Dendritic cell treated with granulocyte-macrophage colony-stimulating factor and Interleukin-4, amounts not matched to agents 40 ng/mL and 50 ng/mL, for 4 days (primary cell): Measurements from ENCODE around the gene NDRG4.

Experiments
- H3K27ac Mint-ChIP-seq: one replicate; pipeline ENCODE4 v1.8.0; 2022; ENCODE audit warnings: mild to moderate bottlenecking, mixed read lengths
- H3K27me3 Mint-ChIP-seq: one replicate; pipeline ENCODE4 v1.8.0; 2022; ENCODE audit warnings: mild to moderate bottlenecking, mixed read lengths
- H3K36me3 Mint-ChIP-seq: one replicate; pipeline ENCODE4 v1.8.0; 2022; ENCODE audit warnings: low read depth, mixed read lengths
- H3K4me1 Mint-ChIP-seq: one replicate; pipeline ENCODE4 v1.8.0; 2022; ENCODE audit warnings: low read depth, mixed read lengths
- H3K4me3 Mint-ChIP-seq: one replicate; pipeline ENCODE4 v1.8.0; 2022; ENCODE audit warnings: mild to moderate bottlenecking, moderate library complexity, mixed read lengths
- H3K9me3 Mint-ChIP-seq: one replicate; pipeline ENCODE4 v1.8.0; 2022; ENCODE audit warnings: mixed read lengths
- intact Hi-C: fragments of 100-400 bp; cut with micrococcal nuclease; formaldehyde crosslinking; loops from one replicate; pipeline ENCODE4 v1.15.0; 2022

NDRG4 gene, protein sequence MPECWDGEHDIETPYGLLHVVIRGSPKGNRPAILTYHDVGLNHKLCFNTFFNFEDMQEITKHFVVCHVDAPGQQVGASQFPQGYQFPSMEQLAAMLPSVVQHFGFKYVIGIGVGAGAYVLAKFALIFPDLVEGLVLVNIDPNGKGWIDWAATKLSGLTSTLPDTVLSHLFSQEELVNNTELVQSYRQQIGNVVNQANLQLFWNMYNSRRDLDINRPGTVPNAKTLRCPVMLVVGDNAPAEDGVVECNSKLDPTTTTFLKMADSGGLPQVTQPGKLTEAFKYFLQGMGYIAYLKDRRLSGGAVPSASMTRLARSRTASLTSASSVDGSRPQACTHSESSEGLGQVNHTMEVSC

DNA sequence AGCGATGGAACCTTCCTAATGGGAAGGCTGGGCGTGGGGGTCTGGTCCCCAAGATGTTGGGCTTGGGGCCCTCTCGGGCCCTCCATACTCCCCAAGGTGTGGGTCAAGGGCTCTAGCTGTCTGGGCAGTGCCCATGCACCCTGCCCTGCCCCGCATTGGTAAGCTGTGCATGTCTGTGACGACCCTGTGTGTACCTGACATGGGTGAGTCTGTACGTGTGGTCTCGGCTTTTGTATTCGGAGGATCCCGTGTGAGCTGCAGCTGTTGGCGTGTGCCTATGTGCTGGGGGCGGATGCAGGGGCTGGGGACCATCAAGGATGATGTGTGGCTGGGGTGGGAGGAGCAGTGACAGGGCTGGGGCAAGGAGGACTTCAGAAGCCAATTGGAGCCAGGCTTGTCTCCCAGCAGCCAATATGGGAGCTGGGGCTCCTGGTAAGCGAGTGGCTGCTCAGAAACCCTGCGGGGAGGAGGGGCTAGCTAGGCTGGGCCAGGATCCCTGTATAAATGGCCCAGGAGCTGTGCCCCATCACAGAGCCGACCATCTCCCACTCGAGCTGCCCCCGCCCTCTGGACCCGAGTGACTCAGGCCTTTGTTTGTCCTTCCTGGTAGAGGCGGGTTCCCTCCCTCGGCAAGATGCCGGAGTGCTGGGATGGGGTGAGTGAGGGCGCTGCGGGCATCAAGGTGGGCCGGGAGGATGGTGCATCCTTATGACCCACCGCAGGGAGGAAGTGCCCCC, at the start of gene NDRG4:
TSS of gene NDRG4 (plus strand) at position 529 of the 737 bp plus-strand sequence. CDS start at position 635, 106 bp downstream.
- intact Hi-C loops: no loop called here
- H3K4me1 Mint-ChIP-seq: peaks cover 18% of the 10 kb centered on the region
- no peak within 1 kb of the TSS for H3K27ac Mint-ChIP-seq
- H3K36me3 Mint-ChIP-seq: no peaks in the 10 kb centered on the region
- no peak within 1 kb of the TSS for H3K4me3 Mint-ChIP-seq
- H3K9me3 Mint-ChIP-seq: no peaks in the 10 kb centered on the region
- peaks cover 71% of the 10 kb centered on the region for H3K27me3 Mint-ChIP-seq

DNA sequence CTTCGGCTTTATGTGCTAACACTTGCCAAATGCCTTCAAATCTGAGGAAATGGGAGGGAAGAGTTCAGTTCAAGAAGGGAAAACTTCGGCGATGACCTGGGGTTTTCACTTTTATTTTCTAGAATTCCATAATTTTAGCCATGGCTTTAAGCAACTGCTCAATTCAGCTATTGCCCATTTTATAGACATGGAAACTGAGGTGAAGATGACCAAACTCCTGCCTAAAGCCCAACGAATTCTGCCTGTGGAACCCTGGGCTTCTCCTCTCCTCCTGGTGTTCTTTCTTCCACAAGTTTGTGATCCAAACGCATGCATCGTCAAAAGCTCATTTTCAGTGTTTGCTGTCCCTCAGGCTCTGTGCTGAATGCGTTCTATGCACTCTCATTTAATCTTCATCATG, 49.4 kb upstream of the NDRG4 start:
- Mint-ChIP-seq H3K4me1 (peaks cover 5% of the 10 kb centered on the region), H3K27ac (no peak overlapping the region), H3K27me3 (peaks cover 53% of the 10 kb centered on the region), H3K36me3 (no peaks in the 10 kb centered on the region), H3K9me3 (no peaks in the 10 kb centered on the region), H3K4me3 (no peak overlapping the region)
- intact Hi-C loops: no loop called here

DNA sequence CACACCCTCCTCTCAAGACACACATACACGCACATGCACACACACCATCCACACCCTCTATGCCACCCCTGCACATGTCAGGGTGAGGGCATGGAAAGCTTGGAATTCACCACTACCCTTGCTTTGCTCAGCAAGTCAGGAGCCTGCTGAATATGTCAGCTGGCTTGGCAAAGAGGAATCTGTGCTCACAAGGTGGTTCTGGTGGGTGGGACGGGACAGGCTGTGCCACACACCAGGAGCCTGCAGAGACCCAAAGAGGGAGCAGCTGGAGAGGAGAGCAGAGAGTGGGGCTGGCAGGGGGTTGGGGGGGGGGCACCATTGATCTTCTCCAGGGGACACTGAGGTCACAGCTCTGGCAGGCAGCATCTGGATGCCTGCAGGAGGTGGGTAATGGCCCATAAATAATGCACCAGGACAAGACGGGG, 48.7 kb upstream of the NDRG4 start:
- intact Hi-C loops: no loop called here
- no peaks in the 10 kb centered on the region for H3K9me3 Mint-ChIP-seq
- H3K27me3 Mint-ChIP-seq: peaks cover 49% of the 10 kb centered on the region
- no peaks in the 10 kb centered on the region for H3K36me3 Mint-ChIP-seq
- H3K27ac Mint-ChIP-seq: no peak overlapping the region
- peaks cover 5% of the 10 kb centered on the region for H3K4me1 Mint-ChIP-seq
- H3K4me3 Mint-ChIP-seq: no peak overlapping the region

DNA sequence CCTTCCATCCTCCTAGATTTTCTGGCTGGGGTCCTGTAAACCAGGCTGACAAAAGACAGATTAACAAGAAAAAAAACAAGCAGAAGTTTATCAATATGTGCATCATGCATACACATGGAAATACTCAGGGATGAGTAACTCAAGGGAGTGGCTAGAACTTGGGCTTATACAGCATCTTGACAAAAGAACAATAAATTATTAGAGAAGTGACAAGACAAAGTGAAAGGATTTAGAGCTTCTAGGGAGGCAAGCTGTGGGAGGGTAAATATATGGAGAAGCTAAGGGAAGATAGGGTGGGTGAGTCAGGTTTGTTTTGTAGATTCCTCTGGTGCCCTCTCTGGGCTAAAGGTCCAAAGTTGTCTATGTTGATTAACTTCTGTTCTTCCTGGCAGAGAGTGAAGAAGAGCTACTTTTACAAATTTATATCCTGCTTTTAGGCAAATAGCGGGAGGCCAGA, 48.0 kb upstream of the NDRG4 start:
- Mint-ChIP-seq H3K27ac (no peak overlapping the region), H3K36me3 (no peaks in the 10 kb centered on the region), H3K27me3 (peaks cover 54% of the 10 kb centered on the region), H3K4me3 (no peak overlapping the region), H3K4me1 (peaks cover 5% of the 10 kb centered on the region), H3K9me3 (no peaks in the 10 kb centered on the region)
- intact Hi-C loops: no loop called here

DNA sequence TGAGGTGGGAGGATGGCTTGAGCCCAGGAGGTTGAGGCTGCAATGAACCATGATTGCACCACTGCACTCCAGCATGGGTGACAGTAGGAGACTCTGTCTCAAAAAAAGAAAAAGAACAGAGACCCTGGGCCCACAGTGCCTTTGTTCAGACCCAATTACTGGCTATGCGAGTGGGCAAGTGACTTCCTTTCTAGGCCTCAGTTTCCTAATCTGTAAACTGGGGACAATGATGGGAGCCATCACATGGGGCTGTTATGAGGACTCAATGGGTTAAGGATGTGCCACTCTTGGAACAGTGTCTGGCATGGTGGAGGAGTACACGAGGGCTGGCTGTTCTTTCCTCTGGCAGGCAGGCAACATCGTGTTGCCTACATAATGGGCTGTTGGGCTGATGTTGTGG, 47.3 kb upstream of the NDRG4 start:
- Mint-ChIP-seq H3K4me3 (no peak overlapping the region), H3K27ac (no peak overlapping the region), H3K36me3 (no peaks in the 10 kb centered on the region), H3K9me3 (no peaks in the 10 kb centered on the region), H3K27me3 (peaks cover 56% of the 10 kb centered on the region), H3K4me1 (peaks cover 5% of the 10 kb centered on the region)
- intact Hi-C loops: no loop called here

DNA sequence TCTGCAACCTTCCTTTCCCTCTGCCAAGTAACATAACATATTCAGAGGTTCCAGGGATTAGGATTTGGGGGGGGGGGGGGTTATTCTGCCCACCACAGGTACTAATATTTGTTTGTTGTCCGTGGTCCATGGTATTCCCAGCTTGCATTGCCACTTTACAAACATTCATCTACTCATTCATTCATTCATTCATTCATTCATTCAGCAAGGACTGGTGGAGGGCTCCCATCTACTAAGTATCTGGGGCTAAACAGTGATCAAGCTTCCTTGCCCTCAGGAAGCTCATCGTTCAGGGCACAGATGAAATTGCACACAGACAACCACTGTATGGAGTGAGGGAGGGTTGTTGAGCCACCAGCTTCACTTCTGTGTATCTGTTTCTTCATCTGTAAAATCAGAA, 45.8 kb upstream of the NDRG4 start:
- Mint-ChIP-seq H3K27ac (no peak overlapping the region), H3K4me1 (peaks cover 5% of the 10 kb centered on the region), H3K9me3 (no peaks in the 10 kb centered on the region), H3K27me3 (peaks cover 54% of the 10 kb centered on the region), H3K36me3 (no peaks in the 10 kb centered on the region), H3K4me3 (no peak overlapping the region)
- intact Hi-C loops: no loop called here

DNA sequence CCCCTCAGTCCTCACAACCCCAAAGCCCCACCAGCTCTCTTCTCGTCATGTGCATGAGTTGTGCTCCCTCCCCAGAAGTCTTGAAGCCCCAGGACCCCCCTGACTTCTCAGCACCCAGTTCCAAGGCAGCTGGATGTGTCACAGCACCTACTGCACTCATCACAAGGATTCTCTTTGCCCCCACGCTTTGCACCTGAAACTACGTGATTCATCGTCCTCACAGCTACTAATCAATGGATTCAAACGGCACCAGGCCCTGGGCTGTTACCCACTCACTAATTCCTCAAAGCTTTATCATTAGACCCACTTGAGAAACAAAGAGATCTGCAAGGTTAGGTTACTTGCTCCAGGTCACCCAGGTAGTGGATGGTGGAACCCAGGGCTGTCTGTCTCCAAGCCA, 45.1 kb upstream of the NDRG4 start:
- Mint-ChIP-seq H3K9me3 (no peaks in the 10 kb centered on the region), H3K27me3 (peaks cover 58% of the 10 kb centered on the region), H3K36me3 (no peaks in the 10 kb centered on the region), H3K4me3 (no peak overlapping the region), H3K4me1 (peaks cover 5% of the 10 kb centered on the region), H3K27ac (no peak overlapping the region)
- intact Hi-C loops: no loop called here

DNA sequence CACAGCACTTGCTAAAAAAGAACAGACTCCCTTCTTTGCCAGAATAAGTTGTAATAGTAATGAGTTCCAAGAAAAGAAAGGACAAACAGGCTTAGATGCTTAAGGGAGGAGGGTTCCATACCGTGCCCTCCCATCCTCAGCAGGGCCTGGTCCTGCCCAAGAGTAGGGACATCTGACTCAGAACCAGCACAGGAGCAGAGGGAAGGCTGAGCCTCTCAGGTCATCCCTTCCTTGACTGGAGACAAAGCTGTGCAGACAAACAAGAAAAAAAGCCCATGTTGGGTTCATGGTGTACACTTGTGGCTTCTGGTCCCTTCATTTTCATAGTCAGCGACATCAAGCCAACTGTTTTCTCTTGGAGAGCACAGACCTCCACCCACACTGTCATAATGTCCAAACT, 44.2 kb upstream of the NDRG4 start:
- H3K27ac Mint-ChIP-seq: no peak overlapping the region
- H3K9me3 Mint-ChIP-seq: no peaks in the 10 kb centered on the region
- peaks cover 57% of the 10 kb centered on the region for H3K27me3 Mint-ChIP-seq
- intact Hi-C loops: no loop called here
- H3K4me1 Mint-ChIP-seq: peaks cover 5% of the 10 kb centered on the region
- no peak overlapping the region for H3K4me3 Mint-ChIP-seq
- no peaks in the 10 kb centered on the region for H3K36me3 Mint-ChIP-seq

DNA sequence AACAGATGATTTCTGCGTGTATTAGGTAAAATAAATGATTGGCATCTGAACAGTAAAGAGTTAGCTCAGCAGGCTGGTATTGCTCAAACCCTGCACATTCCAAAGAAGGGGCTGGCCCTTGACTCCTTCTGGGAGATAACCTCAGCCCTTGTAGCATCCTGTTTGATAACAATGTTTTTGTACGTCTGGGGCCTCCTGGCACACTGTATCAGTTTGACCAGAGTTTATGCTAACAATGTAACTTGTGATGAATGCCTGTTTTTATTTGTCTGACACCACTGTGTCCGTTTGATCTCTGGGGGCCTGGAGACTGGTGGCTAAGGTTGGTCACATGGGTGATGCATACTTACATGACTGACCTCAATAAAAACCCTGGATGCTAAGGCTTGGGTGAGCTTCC, 43.8 kb upstream of the NDRG4 start:
- H3K4me1 Mint-ChIP-seq: peaks cover 5% of the 10 kb centered on the region
- no peaks in the 10 kb centered on the region for H3K9me3 Mint-ChIP-seq
- no peaks in the 10 kb centered on the region for H3K36me3 Mint-ChIP-seq
- no peak overlapping the region for H3K27ac Mint-ChIP-seq
- intact Hi-C loops: no loop called here
- H3K27me3 Mint-ChIP-seq: peaks cover 57% of the 10 kb centered on the region
- no peak overlapping the region for H3K4me3 Mint-ChIP-seq

DNA sequence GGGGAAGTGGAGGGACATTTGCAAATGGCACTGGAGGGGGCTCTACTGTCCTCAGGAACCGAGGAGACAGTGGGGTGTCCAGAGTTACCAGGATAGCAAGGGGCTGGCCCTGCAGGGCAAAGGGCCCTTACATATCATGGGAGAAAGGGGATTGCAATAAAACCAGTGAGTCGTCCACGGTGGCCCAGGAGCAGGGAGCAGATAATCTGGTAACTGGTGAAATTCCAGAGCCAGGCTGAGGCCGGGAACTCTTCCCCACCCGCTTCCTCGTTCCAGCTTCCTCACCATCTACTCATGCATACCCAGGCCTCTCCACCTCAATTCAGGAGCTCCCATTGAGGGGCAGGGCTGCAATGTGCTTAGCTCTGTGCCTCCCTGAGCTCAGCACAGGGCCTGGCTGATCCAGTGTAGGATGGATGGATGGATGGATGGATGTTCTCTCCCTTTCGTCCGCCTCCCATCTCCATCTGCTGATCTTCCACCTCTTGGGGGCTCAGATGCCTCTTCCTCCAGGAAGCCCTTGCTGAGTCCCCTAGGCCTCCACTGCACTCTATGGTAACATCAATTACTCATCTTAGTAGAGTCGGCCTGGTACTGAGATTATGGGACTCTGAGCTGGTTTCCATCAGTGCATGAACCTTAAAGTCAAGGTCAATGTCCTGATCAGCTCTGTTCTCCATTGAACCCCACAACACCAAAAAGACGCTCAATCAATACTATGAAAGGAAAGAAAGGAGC, 41.2 kb upstream of the NDRG4 start:
- intact Hi-C loops: no loop called here
- Mint-ChIP-seq H3K27me3 (peaks cover 66% of the 10 kb centered on the region), H3K4me1 (no peaks in the 10 kb centered on the region), H3K9me3 (no peaks in the 10 kb centered on the region), H3K27ac (no peak overlapping the region), H3K36me3 (no peaks in the 10 kb centered on the region), H3K4me3 (no peak overlapping the region)

DNA sequence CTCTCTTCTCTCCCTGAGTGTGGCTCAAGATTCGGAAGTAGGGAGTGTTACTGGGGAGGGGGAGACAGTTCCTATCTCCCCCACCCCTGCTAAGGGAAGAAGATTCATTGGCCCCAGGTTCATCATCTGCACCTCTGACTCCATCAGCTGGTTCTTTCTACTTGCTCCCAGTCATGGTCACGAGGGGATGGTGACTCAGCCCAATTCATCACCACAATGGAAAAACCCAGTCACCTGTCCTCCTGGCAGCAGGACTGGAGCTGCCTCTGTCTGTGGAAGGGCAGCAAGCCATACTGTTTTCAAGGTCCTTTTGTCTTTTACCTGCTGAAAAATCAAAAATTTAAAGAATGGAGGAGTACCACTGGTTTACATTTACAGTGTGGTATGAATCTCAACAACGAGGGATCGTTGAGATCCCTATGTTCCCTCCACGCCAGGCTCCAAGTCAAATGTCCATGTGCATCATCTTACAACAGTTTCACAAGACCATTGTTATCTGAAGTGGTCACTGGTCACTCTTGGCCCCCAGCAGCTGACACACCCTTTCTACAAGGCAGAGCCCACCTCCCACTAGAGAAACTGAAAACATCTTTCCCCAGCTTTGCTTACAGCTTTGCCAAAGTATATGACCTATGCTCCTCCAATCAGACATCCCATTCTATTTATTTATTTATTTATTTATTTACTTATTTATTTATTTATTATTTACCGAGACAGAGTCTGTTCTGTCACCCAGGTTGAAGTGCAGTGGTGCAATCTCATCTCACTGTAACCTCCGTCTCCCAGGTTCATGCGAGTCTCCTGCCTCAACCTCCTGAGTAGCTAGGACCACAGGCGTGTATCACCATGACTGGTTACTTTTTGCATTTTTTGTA, 40.4 kb upstream of the NDRG4 start:
- no peaks in the 10 kb centered on the region for H3K36me3 Mint-ChIP-seq
- H3K4me3 Mint-ChIP-seq: no peak overlapping the region
- no peaks in the 10 kb centered on the region for H3K9me3 Mint-ChIP-seq
- intact Hi-C loops: no loop called here
- H3K27ac Mint-ChIP-seq: no peak overlapping the region
- H3K4me1 Mint-ChIP-seq: peaks cover under 1% of the 10 kb centered on the region
- H3K27me3 Mint-ChIP-seq: peaks cover 64% of the 10 kb centered on the region

DNA sequence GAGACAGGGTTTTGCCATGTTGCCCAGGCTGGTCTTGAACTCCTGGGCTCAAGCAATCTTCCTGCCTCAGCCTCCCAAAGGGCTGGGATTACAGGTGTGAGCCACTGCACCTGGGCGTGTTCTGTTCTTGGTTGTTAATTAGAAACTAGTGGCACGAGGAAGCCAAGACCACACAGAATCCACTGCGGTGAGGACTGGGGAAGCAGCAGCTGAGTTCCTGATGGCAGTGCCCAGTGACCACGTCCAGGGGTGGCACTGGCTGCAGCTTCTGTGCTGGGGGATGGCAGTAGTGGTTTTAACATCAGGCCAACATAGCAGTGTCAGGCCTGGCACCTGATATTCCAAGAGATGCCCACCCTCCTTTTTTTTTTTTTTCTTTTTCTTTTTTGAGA, 39.7 kb upstream of the NDRG4 start:
- Mint-ChIP-seq H3K27me3 (peaks cover 68% of the 10 kb centered on the region), H3K36me3 (no peaks in the 10 kb centered on the region), H3K27ac (no peak overlapping the region), H3K4me1 (peaks cover 7% of the 10 kb centered on the region), H3K9me3 (no peaks in the 10 kb centered on the region), H3K4me3 (no peak overlapping the region)
- intact Hi-C loops: no loop called here

DNA sequence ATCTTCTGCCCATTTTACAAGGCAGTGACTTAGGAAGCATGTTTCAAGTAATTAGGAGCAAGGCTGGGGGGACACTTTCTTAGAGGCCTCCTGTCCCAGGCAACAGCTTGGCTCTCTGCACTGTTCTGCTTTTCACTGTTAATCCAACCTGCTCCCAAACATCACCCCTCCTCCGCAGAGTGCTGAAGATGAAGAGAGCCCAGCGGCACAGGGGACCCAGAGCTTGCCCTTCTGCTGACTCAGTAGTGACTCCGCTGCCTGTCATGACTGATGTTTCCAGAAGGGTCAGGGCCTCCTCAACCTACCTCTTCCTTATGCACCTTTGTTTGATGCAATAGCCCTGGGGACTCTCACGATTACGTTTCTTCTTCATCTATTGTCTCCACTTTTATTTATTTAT, 38.9 kb upstream of the NDRG4 start:
- peaks cover 8% of the 10 kb centered on the region for H3K4me1 Mint-ChIP-seq
- no peak overlapping the region for H3K27ac Mint-ChIP-seq
- no peaks in the 10 kb centered on the region for H3K36me3 Mint-ChIP-seq
- H3K27me3 Mint-ChIP-seq: peaks cover 76% of the 10 kb centered on the region
- no peaks in the 10 kb centered on the region for H3K9me3 Mint-ChIP-seq
- intact Hi-C loops: no loop called here
- no peak overlapping the region for H3K4me3 Mint-ChIP-seq
